ENCODE data around the gene ZNF611. TPM values are rescaled to one million over a fixed set of nuclear protein-coding genes. Genes with fewer than 3 reads are reported as not detected.
"Not testable (repeated sequence)": the region's sequence is repeated elsewhere in the genome, so short reads cannot be mapped to it uniquely, and the experiment has no call there.

ZNF611 gene
- total RNA-seq, 1 donor from 2014 or later: 47.3 TPM

DNA sequence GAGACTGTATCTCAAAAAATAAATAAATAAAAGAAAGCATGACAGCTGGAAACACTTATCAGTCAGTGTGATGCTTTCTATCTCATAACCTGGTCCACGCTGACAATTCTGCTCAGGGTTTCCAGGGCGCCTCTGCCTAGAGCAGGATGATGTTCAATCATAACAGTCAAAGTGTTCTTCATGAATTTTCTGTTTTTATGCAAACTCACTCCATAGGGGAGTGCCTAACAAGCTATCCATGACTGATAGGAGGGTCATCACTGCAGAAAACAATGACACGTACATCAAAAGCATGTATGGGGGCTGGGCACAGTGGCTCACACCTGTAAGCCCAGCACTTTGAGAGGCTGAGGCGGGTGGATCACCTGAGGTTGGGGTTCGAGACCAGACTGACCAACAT is 55.2 kb downstream of the ZNF611 start:
- Mint-ChIP-seq H3K27me3 (no peaks in the 10 kb centered on the region), H3K4me3 (ENCODE audit: low read depth) (no peak overlapping the region), H3K27ac (no peak overlapping the region), H3K4me1 (ENCODE audit: low read depth) (peaks cover 2% of the 10 kb centered on the region), H3K36me3 (ENCODE audit: insufficient read depth) (peaks cover 19% of the 10 kb centered on the region), H3K9me3 (ENCODE audit: low read depth) (peaks cover 7% of the 10 kb centered on the region)
- DNase-seq (ENCODE audit: low spot score, unreplicated experiment): no peak
- TF ChIP-seq CTCF (IDR thresholded peaks at IDR 0.05; ENCODE audit: unreplicated experiment): no peak

- not testable (repeated sequence) for DNase-seq (ENCODE audit: low spot score, unreplicated experiment); H3K27me3 Mint-ChIP-seq; H3K4me3 Mint-ChIP-seq (ENCODE audit: low read depth); H3K9me3 Mint-ChIP-seq (ENCODE audit: low read depth); H3K4me1 Mint-ChIP-seq (ENCODE audit: low read depth)
- peaks cover 16% of the 10 kb centered on the region for H3K36me3 Mint-ChIP-seq (ENCODE audit: insufficient read depth)
- peak overlapping the region; percentile 47 for H3K27ac Mint-ChIP-seq
Observed at GRCh38 chr19:52675239-52675638, 59.6 kb downstream of the ZNF611 start.

- no peak for TF ChIP-seq CTCF (IDR thresholded peaks at IDR 0.05; ENCODE audit: unreplicated experiment)
- H3K27ac Mint-ChIP-seq: no peak overlapping the region
- peaks cover 3% of the 10 kb centered on the region for H3K4me1 Mint-ChIP-seq (ENCODE audit: low read depth)
- peaks cover 17% of the 10 kb centered on the region for H3K36me3 Mint-ChIP-seq (ENCODE audit: insufficient read depth)
- H3K4me3 Mint-ChIP-seq (ENCODE audit: low read depth): no peak overlapping the region
- no peak for DNase-seq (ENCODE audit: low spot score, unreplicated experiment)
- H3K27me3 Mint-ChIP-seq: no peaks in the 10 kb centered on the region
- H3K9me3 Mint-ChIP-seq (ENCODE audit: low read depth): peaks cover 7% of the 10 kb centered on the region
Observed at GRCh38 chr19:52673014-52673413, 61.8 kb downstream of the ZNF611 start.

GRCh38 chr19:52670046-52670445 is 64.8 kb downstream of the ZNF611 start:
- Mint-ChIP-seq H3K36me3 (ENCODE audit: insufficient read depth) (peaks cover 8% of the 10 kb centered on the region), H3K4me3 (ENCODE audit: low read depth) (no peak overlapping the region)

DNA sequence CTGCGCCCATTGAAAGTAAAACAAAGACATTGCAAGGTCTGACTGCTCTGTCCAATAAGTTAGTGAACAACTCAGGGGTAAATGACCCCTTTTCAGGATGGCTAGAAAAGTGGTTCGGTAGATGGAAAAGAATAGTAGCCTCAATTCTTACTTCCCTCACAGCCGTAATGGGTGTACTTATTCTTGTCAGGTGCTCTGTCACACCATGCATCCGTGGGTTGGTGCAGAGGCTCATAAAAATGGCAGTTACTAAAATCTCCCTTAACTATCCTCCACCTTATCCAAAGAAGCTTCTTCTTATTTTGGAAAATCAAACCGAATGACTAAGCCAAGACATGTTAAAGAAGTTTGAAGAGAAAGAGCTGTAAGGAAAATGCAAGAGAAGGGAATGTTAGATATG is 65.3 kb downstream of the ZNF611 start:
- no peak for TF ChIP-seq CTCF (IDR thresholded peaks at IDR 0.05; ENCODE audit: unreplicated experiment)
- no peak for DNase-seq (ENCODE audit: low spot score, unreplicated experiment)
- H3K9me3 Mint-ChIP-seq (ENCODE audit: low read depth): no peaks in the 10 kb centered on the region
- H3K27ac Mint-ChIP-seq: peak overlapping the region; percentile 79
- peaks cover 17% of the 10 kb centered on the region for H3K4me1 Mint-ChIP-seq (ENCODE audit: low read depth)
- H3K36me3 Mint-ChIP-seq (ENCODE audit: insufficient read depth): peaks cover 5% of the 10 kb centered on the region
- no peaks in the 10 kb centered on the region for H3K27me3 Mint-ChIP-seq
- H3K4me3 Mint-ChIP-seq (ENCODE audit: low read depth): no peak overlapping the region

More at GRCh38 chr19:52670046-52670445, 64.8 kb downstream of the ZNF611 start:
- Mint-ChIP-seq H3K27ac (peak overlapping the region; percentile 79), H3K9me3 (ENCODE audit: low read depth) (peaks cover under 1% of the 10 kb centered on the region), H3K4me1 (ENCODE audit: low read depth) (peaks cover 16% of the 10 kb centered on the region), H3K27me3 (no peaks in the 10 kb centered on the region)
- no peak for TF ChIP-seq CTCF (IDR thresholded peaks at IDR 0.05; ENCODE audit: unreplicated experiment)
- DNase-seq (ENCODE audit: low spot score, unreplicated experiment): no peak

GRCh38 chr19:52667972-52668371 is 66.9 kb downstream of the ZNF611 start:
- Mint-ChIP-seq H3K4me3 (ENCODE audit: low read depth) (no peak overlapping the region), H3K27ac (no peak overlapping the region), H3K4me1 (ENCODE audit: low read depth) (peaks cover 17% of the 10 kb centered on the region), H3K27me3 (no peaks in the 10 kb centered on the region), H3K9me3 (ENCODE audit: low read depth) (no peaks in the 10 kb centered on the region), H3K36me3 (ENCODE audit: insufficient read depth) (peaks cover 5% of the 10 kb centered on the region)
- TF ChIP-seq CTCF (IDR thresholded peaks at IDR 0.05; ENCODE audit: unreplicated experiment): no peak
- no peak for DNase-seq (ENCODE audit: low spot score, unreplicated experiment)
